ENCODE data around the gene SUMO2. TPM values are rescaled to one million over a fixed set of nuclear protein-coding genes. Genes with fewer than 3 reads are reported as not detected.

Gene SUMO2
- total and polyA plus RNA-seq, 2 experiments from 2014 or later: 139 to 890 TPM

GRCh38 chr17:75130632-75131277 lies 52.0 kb downstream of the SUMO2 start:
- no peaks in the 10 kb centered on the region for H3K9me3 Mint-ChIP-seq

GRCh38 chr17:75130059-75130631 lies 52.6 kb downstream of the SUMO2 start:
- no peak for DNase-seq (ENCODE audit: low spot score)
- H2AFZ ChIP-seq: no peak overlapping the region
- peak overlapping the region; percentile 96 for H3K4me2 ChIP-seq
- no peaks in the 10 kb centered on the region for H3K27me3 ChIP-seq (ENCODE audit: insufficient read depth)
- no peaks in the 10 kb centered on the region for H3K36me3 ChIP-seq (ENCODE audit: insufficient read depth)
- peak; percentile 25; the same call in 1 of the 2 replicates for TF ChIP-seq POLR2AphosphoS5 (IDR thresholded peaks at IDR 0.05; ENCODE audit: low read depth)
- no peak for TF ChIP-seq JUNB (IDR thresholded peaks at IDR 0.05; ENCODE audit: unreplicated experiment)
- Mint-ChIP-seq H3K36me3 (ENCODE audit: low read depth) (peaks cover 24% of the 10 kb centered on the region), H3K4me1 (peaks cover 14% of the 10 kb centered on the region), H3K27me3 (ENCODE audit: insufficient read depth, low read depth, poor library complexity) (peaks cover 35% of the 10 kb centered on the region), H3K4me3 (peak overlapping the region; percentile 91), H3K9me3 (no peaks in the 10 kb centered on the region), H3K27ac (peak overlapping the region; percentile 90)
- peaks cover 14% of the 10 kb centered on the region for H3K4me1 ChIP-seq (ENCODE audit: insufficient read depth)
- no peak; the same call in 2 of the 3 replicates for ATAC-seq
- H3K9me2 ChIP-seq (ENCODE audit: insufficient read depth): no peaks in the 10 kb centered on the region
- peaks cover 52% of the 10 kb centered on the region for H3F3A ChIP-seq (replicated peaks; ENCODE audit: low read depth)
- H3K79me2 ChIP-seq (replicated peaks; ENCODE audit: insufficient read depth): peaks cover 7% of the 10 kb centered on the region
- peak overlapping the region; percentile 95 for H3K4me3 ChIP-seq
- peaks cover 7% of the 10 kb centered on the region; the same call in 1 of the 2 replicates for H4K20me1 ChIP-seq (replicated peaks; ENCODE audit: insufficient read depth)
- H3K27ac ChIP-seq (ENCODE audit: low read depth): 0 out of 2 replicates have a peak overlapping the region, but pooled peaks have one; percentile 32

More at GRCh38 chr17:75130632-75131277, 52.0 kb downstream of the SUMO2 start:
- peak; percentile 65 for ATAC-seq
- H3K4me1 ChIP-seq (ENCODE audit: insufficient read depth): peaks cover 14% of the 10 kb centered on the region
- peak overlapping the region; percentile 92 for H3K27ac ChIP-seq (ENCODE audit: low read depth)
- peak overlapping the region; percentile 91 for H3K4me3 Mint-ChIP-seq
- peak overlapping the region; percentile 90 for H3K27ac Mint-ChIP-seq
- peak; percentile 91 for DNase-seq (ENCODE audit: low spot score)
- peaks cover 13% of the 10 kb centered on the region for H3K4me1 Mint-ChIP-seq
- TF ChIP-seq CTCF (conservative IDR thresholded peaks at IDR 0.05; ENCODE audit: low read depth in 2 of 2) (peak; percentile 68 to 78), JUNB (IDR thresholded peaks at IDR 0.05; ENCODE audit: unreplicated experiment) (no peak)
- H3K36me3 Mint-ChIP-seq (ENCODE audit: low read depth): peaks cover 30% of the 10 kb centered on the region
- H3K27me3 Mint-ChIP-seq (ENCODE audit: insufficient read depth, low read depth, poor library complexity): peaks cover 33% of the 10 kb centered on the region
- H3K27me3 ChIP-seq (ENCODE audit: insufficient read depth): no peaks in the 10 kb centered on the region
- peak overlapping the region; percentile 96 for H3K4me2 ChIP-seq
- no peaks in the 10 kb centered on the region for H3K9me2 ChIP-seq (ENCODE audit: insufficient read depth)
- peak overlapping the region; percentile 95 for H3K4me3 ChIP-seq
- H3K79me2 ChIP-seq (replicated peaks; ENCODE audit: insufficient read depth): peaks cover 7% of the 10 kb centered on the region
- peak overlapping the region; percentile 28; the same call in 1 of the 2 replicates for H2AFZ ChIP-seq
- peaks cover 8% of the 10 kb centered on the region; the same call in 1 of the 2 replicates for H4K20me1 ChIP-seq (replicated peaks; ENCODE audit: insufficient read depth)
- peaks cover 6% of the 10 kb centered on the region; the same call in 1 of the 2 replicates for H3K36me3 ChIP-seq (ENCODE audit: insufficient read depth)
- peaks cover 59% of the 10 kb centered on the region for H3F3A ChIP-seq (replicated peaks; ENCODE audit: low read depth)

- Histone ChIP-seq H3K4me2 (no peak overlapping the region; the same call in 1 of the 2 replicates), H3K36me3 (ENCODE audit: insufficient read depth) (no peaks in the 10 kb centered on the region), H4K20me1 (replicated peaks; ENCODE audit: insufficient read depth) (peaks cover 4% of the 10 kb centered on the region; the same call in 1 of the 2 replicates), H3K27ac (ENCODE audit: low read depth) (no peak overlapping the region), H3K9me2 (ENCODE audit: insufficient read depth) (no peaks in the 10 kb centered on the region), H3K4me1 (ENCODE audit: insufficient read depth) (peaks cover 14% of the 10 kb centered on the region), H3F3A (replicated peaks; ENCODE audit: low read depth) (peaks cover 47% of the 10 kb centered on the region), H2AFZ (no peak overlapping the region), H3K79me2 (replicated peaks; ENCODE audit: insufficient read depth) (peaks cover 7% of the 10 kb centered on the region), H3K27me3 (ENCODE audit: insufficient read depth) (no peaks in the 10 kb centered on the region), H3K4me3 (no peak overlapping the region)
- TF ChIP-seq ZNF331 (CRISPR knock-in tag; IDR thresholded peaks at IDR 0.05; ENCODE audit: low read depth): no peak
- no peak for TF ChIP-seq ZNF462 (CRISPR knock-in tag; IDR thresholded peaks at IDR 0.05)
- TF ChIP-seq CREB1 (CRISPR knock-in tag; IDR thresholded peaks at IDR 0.05; ENCODE audit: low read depth): no peak
- H3K36me3 Mint-ChIP-seq (ENCODE audit: low read depth): peaks cover 19% of the 10 kb centered on the region
- DNase-seq (ENCODE audit: low spot score): no peak
- H3K27ac Mint-ChIP-seq: no peak overlapping the region
- no peak for ATAC-seq
- peaks cover 14% of the 10 kb centered on the region for H3K4me1 Mint-ChIP-seq
- H3K4me3 Mint-ChIP-seq: peak overlapping the region; percentile 42; the same call in 2 of the 3 replicates
- H3K27me3 Mint-ChIP-seq (ENCODE audit: insufficient read depth, low read depth, poor library complexity): peaks cover 33% of the 10 kb centered on the region
- H3K9me3 Mint-ChIP-seq: no peaks in the 10 kb centered on the region
Measured at GRCh38 chr17:75129576-75129975, 53.2 kb downstream of the SUMO2 start.

Measured in GM23338 (cell line).